ENCODE results near the gene REXO5.

REXO5 gene

GRCh38 chr16:20847550-20847949, 41.2 kb downstream of the REXO5 start:
- Histone ChIP-seq H3K9ac (ENCODE audit: insufficient read length, low read depth) (no peak overlapping the region), H3K4me1 (ENCODE audit: insufficient read depth, insufficient read length) (peaks cover 3% of the 10 kb centered on the region), H3K27me3 (ENCODE audit: insufficient read depth, insufficient read length) (no peaks in the 10 kb centered on the region), H3K36me3 (ENCODE audit: insufficient read depth, insufficient read length, low read length) (peaks cover 40% of the 10 kb centered on the region), H3K4me3 (ENCODE audit: insufficient read length, low read depth) (no peak overlapping the region), H3K9me3 (ENCODE audit: insufficient read depth, low read length) (no peaks in the 10 kb centered on the region)
- TF ChIP-seq SUZ12 (IDR thresholded peaks at IDR 0.05; ENCODE audit: extremely low read depth, insufficient read depth, insufficient read length) (no peak), ZNF274 (IDR thresholded peaks at IDR 0.05; ENCODE audit: low read depth, low read length) (no peak), YY1 (IDR thresholded peaks at IDR 0.05; ENCODE audit: insufficient read depth, insufficient read length) (no peak)
- no peak for DNase-seq (ENCODE audit: low read depth, low spot score)

GRCh38 chr16:20849589-20850390, 43.5 kb downstream of the REXO5 start:
- H3K4me3 ChIP-seq (ENCODE audit: insufficient read length, low read depth): no peak overlapping the region
- H3K36me3 ChIP-seq (ENCODE audit: insufficient read depth, insufficient read length, low read length): peaks cover 39% of the 10 kb centered on the region
- no peaks in the 10 kb centered on the region for H3K27me3 ChIP-seq (ENCODE audit: insufficient read depth, insufficient read length)
- peaks cover 2% of the 10 kb centered on the region for H3K4me1 ChIP-seq (ENCODE audit: insufficient read depth, insufficient read length)
- TF ChIP-seq YY1 (IDR thresholded peaks at IDR 0.05; ENCODE audit: insufficient read depth, insufficient read length): no peak
- no peak for TF ChIP-seq ZNF274 (IDR thresholded peaks at IDR 0.05; ENCODE audit: low read depth, low read length)
- no peak for TF ChIP-seq SUZ12 (IDR thresholded peaks at IDR 0.05; ENCODE audit: extremely low read depth, insufficient read depth, insufficient read length)
- peak; percentile 63 for DNase-seq (ENCODE audit: low read depth, low spot score)
- no peaks in the 10 kb centered on the region for H3K9me3 ChIP-seq (ENCODE audit: insufficient read depth, low read length)
- H3K9ac ChIP-seq (ENCODE audit: insufficient read length, low read depth): no peak overlapping the region

- Histone ChIP-seq H3K4me3 (ENCODE audit: insufficient read length, low read depth) (no peak overlapping the region), H3K9me3 (ENCODE audit: insufficient read depth, low read length) (no peaks in the 10 kb centered on the region), H3K4me1 (ENCODE audit: insufficient read depth, insufficient read length) (no peaks in the 10 kb centered on the region), H3K9ac (ENCODE audit: insufficient read length, low read depth) (no peak overlapping the region), H3K27me3 (ENCODE audit: insufficient read depth, insufficient read length) (no peaks in the 10 kb centered on the region), H3K36me3 (ENCODE audit: insufficient read depth, insufficient read length, low read length) (peaks cover 32% of the 10 kb centered on the region)
- DNase-seq (ENCODE audit: low read depth, low spot score): no peak
- TF ChIP-seq SUZ12 (IDR thresholded peaks at IDR 0.05; ENCODE audit: extremely low read depth, insufficient read depth, insufficient read length) (no peak), ZNF274 (IDR thresholded peaks at IDR 0.05; ENCODE audit: low read depth, low read length) (no peak), YY1 (IDR thresholded peaks at IDR 0.05; ENCODE audit: insufficient read depth, insufficient read length) (no peak)
Measured at GRCh38 chr16:20850981-20851380, 44.7 kb downstream of the REXO5 start.

GRCh38 chr16:20851601-20852000, 45.3 kb downstream of the REXO5 start:
- H3K4me1 ChIP-seq (ENCODE audit: insufficient read depth, insufficient read length): no peaks in the 10 kb centered on the region
- DNase-seq (ENCODE audit: low read depth, low spot score): no peak

GRCh38 chr16:20853143-20853542, 46.8 kb downstream of the REXO5 start:
- Histone ChIP-seq H3K27me3 (ENCODE audit: insufficient read depth, insufficient read length) (no peaks in the 10 kb centered on the region), H3K9me3 (ENCODE audit: insufficient read depth, low read length) (no peaks in the 10 kb centered on the region), H3K4me3 (ENCODE audit: insufficient read length, low read depth) (no peak overlapping the region), H3K36me3 (ENCODE audit: insufficient read depth, insufficient read length, low read length) (peaks cover 15% of the 10 kb centered on the region), H3K4me1 (ENCODE audit: insufficient read depth, insufficient read length) (no peaks in the 10 kb centered on the region), H3K9ac (ENCODE audit: insufficient read length, low read depth) (no peak overlapping the region)
- DNase-seq (ENCODE audit: low read depth, low spot score): no peak
- TF ChIP-seq YY1 (IDR thresholded peaks at IDR 0.05; ENCODE audit: insufficient read depth, insufficient read length) (no peak), SUZ12 (IDR thresholded peaks at IDR 0.05; ENCODE audit: extremely low read depth, insufficient read depth, insufficient read length) (no peak), ZNF274 (IDR thresholded peaks at IDR 0.05; ENCODE audit: low read depth, low read length) (no peak)

More at GRCh38 chr16:20851601-20852000, 45.3 kb downstream of the REXO5 start:
- TF ChIP-seq ZNF274 (IDR thresholded peaks at IDR 0.05; ENCODE audit: low read depth, low read length): no peak
- no peak for TF ChIP-seq YY1 (IDR thresholded peaks at IDR 0.05; ENCODE audit: insufficient read depth, insufficient read length)
- TF ChIP-seq SUZ12 (IDR thresholded peaks at IDR 0.05; ENCODE audit: extremely low read depth, insufficient read depth, insufficient read length): no peak
- Histone ChIP-seq H3K27me3 (ENCODE audit: insufficient read depth, insufficient read length) (no peaks in the 10 kb centered on the region), H3K4me3 (ENCODE audit: insufficient read length, low read depth) (no peak overlapping the region), H3K36me3 (ENCODE audit: insufficient read depth, insufficient read length, low read length) (peaks cover 26% of the 10 kb centered on the region), H3K9ac (ENCODE audit: insufficient read length, low read depth) (no peak overlapping the region), H3K9me3 (ENCODE audit: insufficient read depth, low read length) (no peaks in the 10 kb centered on the region)

GRCh38 chr16:20853981-20854620, 47.8 kb downstream of the REXO5 start:
- H3K9me3 ChIP-seq (ENCODE audit: insufficient read depth, low read length): no peaks in the 10 kb centered on the region
- no peak overlapping the region for H3K4me3 ChIP-seq (ENCODE audit: insufficient read length, low read depth)
- TF ChIP-seq SUZ12 (IDR thresholded peaks at IDR 0.05; ENCODE audit: extremely low read depth, insufficient read depth, insufficient read length) (no peak), ZNF274 (IDR thresholded peaks at IDR 0.05; ENCODE audit: low read depth, low read length) (no peak), YY1 (IDR thresholded peaks at IDR 0.05; ENCODE audit: insufficient read depth, insufficient read length) (no peak)
- DNase-seq (ENCODE audit: low read depth, low spot score): no peak
- no peaks in the 10 kb centered on the region for H3K27me3 ChIP-seq (ENCODE audit: insufficient read depth, insufficient read length)
- H3K36me3 ChIP-seq (ENCODE audit: insufficient read depth, insufficient read length, low read length): peaks cover 11% of the 10 kb centered on the region
- no peak overlapping the region for H3K9ac ChIP-seq (ENCODE audit: insufficient read length, low read depth)
- H3K4me1 ChIP-seq (ENCODE audit: insufficient read depth, insufficient read length): no peaks in the 10 kb centered on the region

GRCh38 chr16:20854963-20855362, 48.6 kb downstream of the REXO5 start:
- H3K9me3 ChIP-seq (ENCODE audit: insufficient read depth, low read length): no peaks in the 10 kb centered on the region
- TF ChIP-seq ZNF274 (IDR thresholded peaks at IDR 0.05; ENCODE audit: low read depth, low read length) (no peak), YY1 (IDR thresholded peaks at IDR 0.05; ENCODE audit: insufficient read depth, insufficient read length) (no peak), SUZ12 (IDR thresholded peaks at IDR 0.05; ENCODE audit: extremely low read depth, insufficient read depth, insufficient read length) (no peak)
- DNase-seq (ENCODE audit: low read depth, low spot score): no peak

More at GRCh38 chr16:20854963-20855362, 48.6 kb downstream of the REXO5 start:
- H3K4me1 ChIP-seq (ENCODE audit: insufficient read depth, insufficient read length): peaks cover 3% of the 10 kb centered on the region
- no peak overlapping the region for H3K4me3 ChIP-seq (ENCODE audit: insufficient read length, low read depth)
- no peak overlapping the region for H3K9ac ChIP-seq (ENCODE audit: insufficient read length, low read depth)
- no peaks in the 10 kb centered on the region for H3K27me3 ChIP-seq (ENCODE audit: insufficient read depth, insufficient read length)
- H3K36me3 ChIP-seq (ENCODE audit: insufficient read depth, insufficient read length, low read length): peaks cover 16% of the 10 kb centered on the region

Data from NT2/D1 (cell line).